ENCODE measurements around the gene MEOX1. TPM values are rescaled to one million over a fixed set of nuclear protein-coding genes. Genes with fewer than 3 reads are reported as not detected.
A peak's percentile ranks its signal among the peaks of the same experiment; 100 is the strongest.

The MEOX1 gene
- total and polyA plus RNA-seq, 2 of the 13 experiments (the other 11 are each of a cell fraction or from before 2014, with no cell fraction given) = not detected

DNA sequence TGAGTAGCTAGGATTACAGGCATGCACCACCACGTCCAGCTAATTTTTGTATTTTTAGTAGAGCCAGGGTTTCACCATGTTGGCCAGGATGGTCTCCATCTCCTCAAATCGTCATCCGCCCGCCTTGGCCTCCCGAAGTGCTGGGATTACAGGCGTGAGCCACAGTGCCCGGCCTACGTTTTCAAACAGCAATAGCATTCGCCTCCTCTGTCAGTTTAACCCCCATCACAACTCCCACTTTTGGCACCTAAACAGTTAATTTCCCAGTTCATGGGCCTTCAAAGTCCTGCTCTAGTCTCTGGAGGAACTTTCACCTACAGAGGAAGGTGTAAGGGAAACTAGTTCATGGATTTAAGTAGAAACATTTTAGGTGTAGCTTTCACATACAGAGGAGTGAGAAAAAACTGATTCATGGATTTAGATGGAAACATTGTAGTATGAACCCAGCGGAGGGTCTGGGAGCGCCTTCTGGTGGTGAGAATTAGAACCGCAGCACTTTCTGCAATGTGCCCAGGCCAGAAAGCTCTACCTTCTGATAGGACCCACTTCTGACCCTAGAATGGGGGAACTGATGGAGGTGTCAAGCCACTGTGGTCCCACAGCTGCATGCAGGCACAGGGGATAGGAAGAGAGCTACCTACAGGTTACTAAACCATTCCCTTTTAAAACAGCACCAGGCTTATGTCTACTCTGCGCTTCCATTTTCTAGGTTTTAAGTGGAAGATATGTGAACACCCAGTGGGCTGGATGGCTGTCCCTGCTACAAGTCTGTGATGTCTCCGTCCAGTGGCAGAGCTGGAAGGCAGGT is 12.0 kb upstream of the MEOX1 start (continued):
- no peak for TF ChIP-seq ZNF552 (CRISPR knock-in tag; IDR thresholded peaks at IDR 0.05; ENCODE audit: borderline replicate concordance)
- TF ChIP-seq, protein P1, sequence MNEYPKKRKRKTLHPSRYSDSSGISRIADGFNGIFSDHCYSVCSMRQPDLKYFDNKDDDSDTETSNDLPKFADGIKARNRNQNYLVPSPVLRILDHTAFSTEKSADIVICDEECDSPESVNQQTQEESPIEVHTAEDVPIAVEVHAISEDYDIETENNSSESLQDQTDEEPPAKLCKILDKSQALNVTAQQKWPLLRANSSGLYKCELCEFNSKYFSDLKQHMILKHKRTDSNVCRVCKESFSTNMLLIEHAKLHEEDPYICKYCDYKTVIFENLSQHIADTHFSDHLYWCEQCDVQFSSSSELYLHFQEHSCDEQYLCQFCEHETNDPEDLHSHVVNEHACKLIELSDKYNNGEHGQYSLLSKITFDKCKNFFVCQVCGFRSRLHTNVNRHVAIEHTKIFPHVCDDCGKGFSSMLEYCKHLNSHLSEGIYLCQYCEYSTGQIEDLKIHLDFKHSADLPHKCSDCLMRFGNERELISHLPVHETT (CRISPR knock-in tag; conservative IDR thresholded peaks at IDR 0.05) = 0 out of 2 replicates have a peak, but pooled peaks have one; percentile 27
- TF ChIP-seq MED1 (CRISPR knock-in tag; IDR thresholded peaks at IDR 0.05) = peak; percentile 24; the same call in 1 of the 2 replicates
- TF ChIP-seq SALL2 (CRISPR knock-in tag; IDR thresholded peaks at IDR 0.05) = no peak
- TF ChIP-seq ZSCAN21 (CRISPR knock-in tag; IDR thresholded peaks at IDR 0.05; ENCODE audit: borderline replicate concordance) = no peak
- peak; percentile 38; the same call in 1 of the 2 replicates for TF ChIP-seq KDM2A (CRISPR knock-in tag; IDR thresholded peaks at IDR 0.05; ENCODE audit: borderline replicate concordance, low read depth)
- no peak; the same call in 1 of the 2 replicates for TF ChIP-seq SOX5 (CRISPR knock-in tag; IDR thresholded peaks at IDR 0.05; ENCODE audit: borderline replicate concordance)
- TF ChIP-seq, protein P2, sequence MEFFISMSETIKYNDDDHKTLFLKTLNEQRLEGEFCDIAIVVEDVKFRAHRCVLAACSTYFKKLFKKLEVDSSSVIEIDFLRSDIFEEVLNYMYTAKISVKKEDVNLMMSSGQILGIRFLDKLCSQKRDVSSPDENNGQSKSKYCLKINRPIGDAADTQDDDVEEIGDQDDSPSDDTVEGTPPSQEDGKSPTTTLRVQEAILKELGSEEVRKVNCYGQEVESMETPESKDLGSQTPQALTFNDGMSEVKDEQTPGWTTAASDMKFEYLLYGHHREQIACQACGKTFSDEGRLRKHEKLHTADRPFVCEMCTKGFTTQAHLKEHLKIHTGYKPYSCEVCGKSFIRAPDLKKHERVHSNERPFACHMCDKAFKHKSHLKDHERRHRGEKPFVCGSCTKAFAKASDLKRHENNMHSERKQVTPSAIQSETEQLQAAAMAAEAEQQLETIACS (CRISPR knock-in tag; IDR thresholded peaks at IDR 0.05) = no peak
- no peak for TF ChIP-seq ARNT (IDR thresholded peaks at IDR 0.05)
- TF ChIP-seq, protein P3, sequence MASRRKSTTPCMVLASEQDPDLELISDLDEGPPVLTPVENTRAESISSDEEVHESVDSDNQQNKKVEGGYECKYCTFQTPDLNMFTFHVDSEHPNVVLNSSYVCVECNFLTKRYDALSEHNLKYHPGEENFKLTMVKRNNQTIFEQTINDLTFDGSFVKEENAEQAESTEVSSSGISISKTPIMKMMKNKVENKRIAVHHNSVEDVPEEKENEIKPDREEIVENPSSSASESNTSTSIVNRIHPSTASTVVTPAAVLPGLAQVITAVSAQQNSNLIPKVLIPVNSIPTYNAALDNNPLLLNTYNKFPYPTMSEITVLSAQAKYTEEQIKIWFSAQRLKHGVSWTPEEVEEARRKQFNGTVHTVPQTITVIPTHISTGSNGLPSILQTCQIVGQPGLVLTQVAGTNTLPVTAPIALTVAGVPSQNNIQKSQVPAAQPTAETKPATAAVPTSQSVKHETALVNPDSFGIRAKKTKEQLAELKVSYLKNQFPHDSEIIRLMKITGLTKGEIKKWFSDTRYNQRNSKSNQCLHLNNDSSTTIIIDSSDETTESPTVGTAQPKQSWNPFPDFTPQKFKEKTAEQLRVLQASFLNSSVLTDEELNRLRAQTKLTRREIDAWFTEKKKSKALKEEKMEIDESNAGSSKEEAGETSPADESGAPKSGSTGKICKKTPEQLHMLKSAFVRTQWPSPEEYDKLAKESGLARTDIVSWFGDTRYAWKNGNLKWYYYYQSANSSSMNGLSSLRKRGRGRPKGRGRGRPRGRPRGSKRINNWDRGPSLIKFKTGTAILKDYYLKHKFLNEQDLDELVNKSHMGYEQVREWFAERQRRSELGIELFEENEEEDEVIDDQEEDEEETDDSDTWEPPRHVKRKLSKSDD (CRISPR knock-in tag; IDR thresholded peaks at IDR 0.05; ENCODE audit: low read depth) = no peak
- peak; percentile 70; the same call in 1 of the 2 replicates for TF ChIP-seq CHD4 (IDR thresholded peaks at IDR 0.05; ENCODE audit: borderline replicate concordance, low read length)
- TF ChIP-seq ZNF749 (CRISPR knock-in tag; IDR thresholded peaks at IDR 0.05; ENCODE audit: borderline replicate concordance) = no peak
- TF ChIP-seq, protein P4, sequence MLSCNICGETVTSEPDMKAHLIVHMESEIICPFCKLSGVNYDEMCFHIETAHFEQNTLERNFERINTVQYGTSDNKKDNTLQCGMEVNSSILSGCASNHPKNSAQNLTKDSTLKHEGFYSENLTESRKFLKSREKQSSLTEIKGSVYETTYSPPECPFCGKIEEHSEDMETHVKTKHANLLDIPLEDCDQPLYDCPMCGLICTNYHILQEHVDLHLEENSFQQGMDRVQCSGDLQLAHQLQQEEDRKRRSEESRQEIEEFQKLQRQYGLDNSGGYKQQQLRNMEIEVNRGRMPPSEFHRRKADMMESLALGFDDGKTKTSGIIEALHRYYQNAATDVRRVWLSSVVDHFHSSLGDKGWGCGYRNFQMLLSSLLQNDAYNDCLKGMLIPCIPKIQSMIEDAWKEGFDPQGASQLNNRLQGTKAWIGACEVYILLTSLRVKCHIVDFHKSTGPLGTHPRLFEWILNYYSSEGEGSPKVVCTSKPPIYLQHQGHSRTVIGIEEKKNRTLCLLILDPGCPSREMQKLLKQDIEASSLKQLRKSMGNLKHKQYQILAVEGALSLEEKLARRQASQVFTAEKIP (CRISPR knock-in tag; IDR thresholded peaks at IDR 0.05; ENCODE audit: borderline replicate concordance) = no peak
- TF ChIP-seq, protein P5, sequence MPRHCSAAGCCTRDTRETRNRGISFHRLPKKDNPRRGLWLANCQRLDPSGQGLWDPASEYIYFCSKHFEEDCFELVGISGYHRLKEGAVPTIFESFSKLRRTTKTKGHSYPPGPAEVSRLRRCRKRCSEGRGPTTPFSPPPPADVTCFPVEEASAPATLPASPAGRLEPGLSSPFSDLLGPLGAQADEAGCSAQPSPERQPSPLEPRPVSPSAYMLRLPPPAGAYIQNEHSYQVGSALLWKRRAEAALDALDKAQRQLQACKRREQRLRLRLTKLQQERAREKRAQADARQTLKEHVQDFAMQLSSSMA (CRISPR knock-in tag; IDR thresholded peaks at IDR 0.05) = no peak
- no peak for TF ChIP-seq ZFP90 (CRISPR knock-in tag; IDR thresholded peaks at IDR 0.05; ENCODE audit: borderline replicate concordance)
- TF ChIP-seq STAG1 (CRISPR knock-in tag; IDR thresholded peaks at IDR 0.05) = peak; percentile 96
- TF ChIP-seq ZNF709 (CRISPR knock-in tag; IDR thresholded peaks at IDR 0.05) = peak; percentile 20; the same call in 1 of the 2 replicates
- TF ChIP-seq ZNF878 (CRISPR knock-in tag; IDR thresholded peaks at IDR 0.05) = no peak
- TF ChIP-seq, protein P6, sequence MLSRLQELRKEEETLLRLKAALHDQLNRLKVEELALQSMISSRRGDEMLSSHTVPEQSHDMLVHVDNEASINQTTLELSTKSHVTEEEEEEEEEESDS (CRISPR knock-in tag; IDR thresholded peaks at IDR 0.05; ENCODE audit: borderline replicate concordance) = no peak
